PC-9 (cell line): ENCODE measurements around the gene MEF2C.

Experiments
- CTCF ChIP-seq: fragments of 200-600 bp; sonication (generic); conservative IDR thresholded peaks from 2 replicates; pipeline ENCODE4 v1.6.1; 2017; ENCODE audit warnings: mixed run types, antibody characterized with exemption, mild to moderate bottlenecking, moderate library complexity
- EZH2 ChIP-seq: fragments of 200-600 bp; sonication (generic); IDR thresholded peaks from 2 replicates; pipeline ENCODE4 v1.8.0; 2017; ENCODE audit warnings: antibody characterized with exemption, low read depth

- TF ChIP-seq CTCF (no peak), EZH2 (no peak)
Observed at GRCh38 chr5:88760527-88760926, 122.5 kb downstream of the MEF2C start.
